HG03175 (cell line): ENCODE measurements around the gene TRIO.
"Not testable (repeated sequence)": the region's sequence is repeated elsewhere in the genome, so short reads cannot be mapped to it uniquely, and the experiment has no call there.

ENCODE experiments used
- ATAC-seq: cut with Tn5 transposase; IDR thresholded peaks from one replicate; pipeline ENCODE4 v1.9.1; 2021; ENCODE audit warnings: mild to moderate bottlenecking, moderate library complexity; ENCODE audit not compliant: unreplicated experiment

Gene TRIO

DNA sequence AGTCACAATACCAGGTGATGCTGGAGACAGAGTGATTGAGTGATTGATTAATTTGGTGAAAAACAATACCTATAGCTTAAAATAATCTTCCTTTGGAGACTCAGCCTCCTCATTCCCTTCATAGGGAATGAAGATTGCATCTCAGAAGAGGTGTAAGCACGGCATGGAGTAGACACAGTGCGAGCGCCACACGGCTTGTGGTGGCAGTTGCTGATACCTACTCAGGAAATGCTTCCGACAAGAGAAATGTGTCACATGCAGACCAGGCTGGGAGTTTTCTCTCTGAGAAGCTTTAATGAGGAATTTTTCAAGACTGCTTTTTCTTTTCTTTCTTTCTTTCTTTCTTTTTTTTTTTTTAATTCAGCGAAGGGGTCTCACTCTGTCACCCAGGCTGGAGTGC, 226.6 kb downstream of the TRIO start:
- ATAC-seq, result no peak

GRCh38 chr5:14370386-14370785, 227.2 kb downstream of the TRIO start:
- ATAC-seq, result no peak

- no peak for ATAC-seq
Measured at GRCh38 chr5:14373685-14374084, 230.5 kb downstream of the TRIO start.

- ATAC-seq, result no peak
Measured at GRCh38 chr5:14374100-14374499, 231.0 kb downstream of the TRIO start.

- no peak for ATAC-seq
Measured at GRCh38 chr5:14376789-14377188, 233.6 kb downstream of the TRIO start.

GRCh38 chr5:14379739-14380497, 236.8 kb downstream of the TRIO start:
- ATAC-seq, result no peak

- no peak for ATAC-seq
Measured at GRCh38 chr5:14380712-14381111, 237.6 kb downstream of the TRIO start.

DNA sequence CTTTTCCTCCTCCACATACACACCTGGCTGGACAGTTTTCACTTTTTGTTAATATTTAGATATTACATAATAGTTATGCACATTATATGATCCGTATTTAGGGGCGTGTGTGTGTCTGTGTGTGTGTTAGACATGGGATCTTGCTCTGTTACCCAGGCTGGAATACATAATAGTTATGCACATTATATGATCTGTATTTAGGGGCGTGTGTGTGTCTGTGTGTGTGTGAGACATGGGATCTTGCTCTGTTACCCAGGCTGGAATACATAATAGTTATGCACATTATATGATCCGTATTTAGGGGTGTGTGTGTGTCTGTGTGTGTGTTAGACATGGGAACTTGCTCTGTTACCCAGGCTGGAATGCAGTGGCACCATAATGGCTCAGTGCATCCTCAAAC, 239.5 kb downstream of the TRIO start:
- no peak for ATAC-seq

DNA sequence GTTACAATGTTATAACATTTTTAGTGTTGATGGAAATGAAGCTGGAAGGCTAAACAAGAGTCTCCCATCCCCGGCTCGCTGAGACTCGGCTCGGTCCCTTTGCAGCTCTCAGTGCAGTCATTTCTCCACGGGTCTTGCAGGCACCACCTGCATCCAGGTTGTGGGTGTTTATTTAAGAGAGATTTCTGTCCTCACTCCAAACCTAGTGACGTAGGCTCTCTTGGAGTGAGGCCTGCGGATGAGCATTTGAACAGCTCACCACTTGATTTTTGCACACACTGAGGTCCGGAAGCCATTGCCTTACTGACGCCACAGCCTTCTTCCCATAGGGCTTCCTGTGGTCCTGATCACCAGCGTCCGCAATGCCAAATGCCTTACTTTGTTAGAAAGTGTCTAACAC, 240.8 kb downstream of the TRIO start:
- no peak for ATAC-seq

DNA sequence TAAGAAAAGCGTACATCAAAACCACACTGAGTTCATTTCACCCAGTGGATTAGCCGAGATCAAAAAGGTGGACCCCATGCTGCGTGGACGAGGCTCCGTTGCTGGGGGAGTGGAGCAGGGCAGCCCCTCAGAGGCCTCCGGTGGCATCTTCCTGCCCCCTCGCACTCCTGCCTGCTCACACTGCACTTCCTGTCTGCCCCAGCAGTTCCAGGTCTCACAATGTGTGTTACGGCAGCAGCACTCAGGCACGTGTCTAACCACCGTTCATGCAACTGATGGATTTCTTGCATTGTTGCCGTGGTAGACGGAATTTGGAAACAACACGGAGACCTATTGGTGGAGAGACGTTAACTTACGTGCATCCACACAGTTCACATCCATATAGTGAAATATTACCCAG, 241.9 kb downstream of the TRIO start:
- ATAC-seq, result no peak

GRCh38 chr5:14386884-14387624, 243.9 kb downstream of the TRIO start:
- ATAC-seq, result no peak

GRCh38 chr5:14388741-14389140, 245.6 kb downstream of the TRIO start:
- ATAC-seq, result no peak

- not testable (repeated sequence) for ATAC-seq
Measured at GRCh38 chr5:14392552-14392951, 249.4 kb downstream of the TRIO start.

DNA sequence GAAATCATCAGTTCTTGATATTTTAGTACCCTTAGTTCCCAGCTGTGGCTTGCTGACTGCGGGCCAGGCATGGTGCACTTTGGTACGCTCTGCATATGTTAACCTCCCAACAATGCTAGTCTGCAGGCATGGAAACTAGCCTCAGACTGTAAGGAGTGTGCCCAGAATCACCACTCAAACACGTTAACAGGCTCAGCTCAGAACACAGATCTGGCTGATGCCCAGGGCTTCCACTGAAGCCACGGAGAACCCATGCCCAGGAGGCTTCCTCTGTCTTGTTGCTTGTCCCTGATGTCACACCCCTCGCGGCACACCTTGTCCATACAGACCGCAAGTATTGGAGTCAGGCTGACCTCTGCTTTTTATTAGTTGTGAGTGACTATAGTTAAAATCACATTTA, 251.2 kb downstream of the TRIO start:
- ATAC-seq, result no peak

GRCh38 chr5:14395411-14395810, 252.3 kb downstream of the TRIO start:
- ATAC-seq, result no peak

GRCh38 chr5:14396066-14396465, 252.9 kb downstream of the TRIO start:
- ATAC-seq, result no peak

- no peak for ATAC-seq
Measured at GRCh38 chr5:14396737-14397136, 253.6 kb downstream of the TRIO start.

- ATAC-seq, result no peak
Measured at GRCh38 chr5:14397717-14398116, 254.6 kb downstream of the TRIO start.

DNA sequence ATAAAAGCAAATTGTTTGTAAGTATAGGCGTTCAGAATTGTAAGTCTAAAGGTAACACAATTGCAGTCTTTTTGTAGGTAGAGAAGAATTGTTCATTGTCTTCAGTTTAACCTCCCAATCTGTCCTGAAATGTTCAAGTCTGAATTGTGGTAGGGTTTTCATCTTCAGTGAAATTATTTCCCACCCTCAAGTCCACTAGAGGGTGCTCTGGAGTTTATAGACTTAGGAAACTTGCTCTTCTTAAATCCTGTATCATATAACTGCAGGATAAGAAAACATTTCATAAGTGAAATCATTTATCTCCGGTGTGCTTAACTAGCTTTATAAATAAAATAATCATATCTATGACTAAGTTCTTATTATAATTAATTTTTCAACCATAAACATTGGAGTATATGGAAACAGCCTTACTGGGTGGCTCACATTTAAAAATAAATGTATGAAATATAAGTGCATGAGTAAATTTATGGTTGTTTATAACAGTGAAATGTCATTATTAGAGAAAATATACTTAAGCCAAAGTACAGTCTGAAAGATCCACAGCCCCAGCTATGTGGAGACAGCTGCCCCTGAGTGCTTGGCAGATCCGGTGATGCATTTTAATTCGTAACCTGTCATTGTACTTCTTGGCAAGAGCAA, 256.0 kb downstream of the TRIO start:
- ATAC-seq, result no peak

GRCh38 chr5:14400085-14400484, 256.9 kb downstream of the TRIO start:
- no peak for ATAC-seq

- ATAC-seq, result no peak
Measured at GRCh38 chr5:14400611-14401010, 257.5 kb downstream of the TRIO start.

DNA sequence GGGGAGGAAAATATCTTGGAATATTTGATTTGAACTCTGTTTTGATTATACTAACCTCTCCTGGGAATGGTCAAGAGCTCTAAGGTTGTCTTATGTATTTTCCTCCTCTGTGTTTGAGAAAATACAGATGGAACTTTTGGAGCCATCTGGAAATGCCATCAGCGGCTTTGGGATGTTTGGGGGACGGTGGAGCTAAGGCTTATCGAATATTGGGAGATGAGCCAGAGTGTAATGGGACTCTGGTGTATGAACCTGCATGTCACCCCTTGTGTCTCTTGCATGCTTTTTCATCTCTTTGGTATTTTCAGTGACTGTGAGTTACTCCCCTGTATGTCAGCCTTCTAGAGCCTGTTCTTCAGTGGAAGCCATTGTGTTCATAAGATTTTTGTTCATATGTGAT, 258.5 kb downstream of the TRIO start:
- ATAC-seq, result no peak
